SU-DHL-6 (cell line): ENCODE results near the gene ZSCAN25.

ENCODE experiments used
- H2AFZ ChIP-seq: fragments of 200-600 bp; sonication (generic); 2 replicates; pipeline ENCODE4 v1.6.1; 2014; ENCODE audit warnings: low read depth, mild to moderate bottlenecking, moderate library complexity, mixed read lengths, antibody characterized with exemption, low read length; ENCODE audit not compliant: severe bottlenecking
- H3F3A ChIP-seq: fragments of 200-600 bp; shearing (Covaris generic); 2 replicates; pipeline ENCODE4 v1.6.0; 2016; ENCODE audit warnings: antibody characterized with exemption, mild to moderate bottlenecking; ENCODE audit not compliant: insufficient read depth
- H3K27ac ChIP-seq: fragments of 200-600 bp; sonication (generic); 2 replicates; pipeline ENCODE4 v1.5.1; 2016; ENCODE audit warnings: low read depth, mild to moderate bottlenecking, low read length, moderate library complexity, mixed read lengths
- H3K27me3 ChIP-seq: fragments of 200-600 bp; sonication (generic), shearing (Covaris generic); 2 replicates; pipeline ENCODE4 v1.6.0; 2014; ENCODE audit warnings: mild to moderate bottlenecking, low read length
- H3K36me3 ChIP-seq: fragments of 200-600 bp; sonication (generic); 2 replicates; pipeline ENCODE4 v1.6.1; 2014; ENCODE audit warnings: mild to moderate bottlenecking, low read length, mixed read lengths
- H3K4me2 ChIP-seq: fragments of 300-600, 200-600 bp; shearing (Covaris generic), sonication (generic); 2 replicates; pipeline ENCODE4 v1.6.0; 2014; ENCODE audit warnings: low read length, low read depth, mild to moderate bottlenecking; ENCODE audit not compliant: poor library complexity, severe bottlenecking
- H3K4me3 ChIP-seq: fragments of 200-600 bp; sonication (generic); 2 replicates; pipeline ENCODE4 v1.5.1; 2014; ENCODE audit warnings: antibody characterized with exemption, low read length, mild to moderate bottlenecking, mixed read lengths; ENCODE audit not compliant: insufficient read depth, poor library complexity, severe bottlenecking
- H3K79me2 ChIP-seq: fragments of 200-600 bp; sonication (generic); 2 replicates; pipeline ENCODE4 v1.6.1; 2014; ENCODE audit warnings: mild to moderate bottlenecking, low read length, moderate library complexity; ENCODE audit not compliant: insufficient read depth
- H3K9ac ChIP-seq: fragments of 200-600 bp; sonication (generic); 2 replicates; pipeline ENCODE4 v1.7.0; 2014; ENCODE audit warnings: mild to moderate bottlenecking, low read length
- H3K9me2 ChIP-seq: fragments of 200-600 bp; sonication (generic); replicated peaks from 2 replicates; pipeline ENCODE4 v1.6.1; 2014; ENCODE audit warnings: low read length; ENCODE audit not compliant: insufficient read depth
- H3K9me3 ChIP-seq: fragments of 200-600 bp; sonication (generic); 2 replicates; pipeline ENCODE4 v1.6.1; 2014; ENCODE audit warnings: low read length, mixed read lengths; ENCODE audit not compliant: insufficient read depth
- H4K20me1 ChIP-seq: fragments of 200-600 bp; sonication (generic); 2 replicates; pipeline ENCODE4 v1.6.1; 2014; ENCODE audit warnings: low read depth, mild to moderate bottlenecking, antibody characterized with exemption, low read length, moderate library complexity, mixed read lengths
- CTCF ChIP-seq: fragments of 200-600 bp; sonication (generic); IDR thresholded peaks from one replicate; pipeline ENCODE4 v1.5.1; 2017; ENCODE audit warnings: antibody characterized with exemption, mild to moderate bottlenecking, low read length, moderate library complexity; ENCODE audit not compliant: insufficient read depth, poor library complexity, severe bottlenecking
- EZH2phosphoT487 ChIP-seq: fragments of 200-600 bp; sonication (generic), shearing (Covaris generic); conservative IDR thresholded peaks from 2 replicates; pipeline ENCODE4 v1.6.1; 2018; ENCODE audit warnings: mild to moderate bottlenecking, antibody characterized with exemption, low read length, moderate library complexity, mixed read lengths

Gene ZSCAN25

GRCh38 chr7:99627513-99627912 is 10.8 kb downstream of the ZSCAN25 start:
- H3K27me3 ChIP-seq, result no peaks in the 10 kb centered on the region
- no peaks in the 10 kb centered on the region for H3K9me2 ChIP-seq
- H3K9ac ChIP-seq, result no peak overlapping the region
- H3K4me3 ChIP-seq, result no peak overlapping the region
- H4K20me1 ChIP-seq, result no peaks in the 10 kb centered on the region
- no peaks in the 10 kb centered on the region for H3F3A ChIP-seq
- no peaks in the 10 kb centered on the region for H3K9me3 ChIP-seq
- H3K36me3 ChIP-seq, result peaks cover 10% of the 10 kb centered on the region
- H2AFZ ChIP-seq, result no peak overlapping the region
- TF ChIP-seq EZH2phosphoT487 (no peak), CTCF (no peak)
- no peak overlapping the region for H3K4me2 ChIP-seq
- no peaks in the 10 kb centered on the region for H3K79me2 ChIP-seq
- no peak overlapping the region for H3K27ac ChIP-seq

- Histone ChIP-seq H3K9ac (no peak overlapping the region), H3K27me3 (no peaks in the 10 kb centered on the region), H2AFZ (no peak overlapping the region), H3K4me2 (no peak overlapping the region), H3K27ac (no peak overlapping the region), H3K79me2 (no peaks in the 10 kb centered on the region), H3K9me3 (no peaks in the 10 kb centered on the region), H3K36me3 (peaks cover 10% of the 10 kb centered on the region), H3K9me2 (no peaks in the 10 kb centered on the region), H3K4me3 (no peak overlapping the region), H3F3A (no peaks in the 10 kb centered on the region), H4K20me1 (no peaks in the 10 kb centered on the region)
- TF ChIP-seq CTCF (no peak), EZH2phosphoT487 (no peak)
Observed at GRCh38 chr7:99628471-99629465, 12.0 kb downstream of the ZSCAN25 start.

- TF ChIP-seq CTCF (no peak), EZH2phosphoT487 (no peak)
- no peak overlapping the region for H2AFZ ChIP-seq
- H3K9me2 ChIP-seq, result no peaks in the 10 kb centered on the region
- H3K36me3 ChIP-seq, result peaks cover 10% of the 10 kb centered on the region
- no peaks in the 10 kb centered on the region for H4K20me1 ChIP-seq
- H3K9me3 ChIP-seq, result no peaks in the 10 kb centered on the region
- no peaks in the 10 kb centered on the region for H3K79me2 ChIP-seq
- no peak overlapping the region for H3K4me3 ChIP-seq
- H3K27me3 ChIP-seq, result no peaks in the 10 kb centered on the region
- no peak overlapping the region for H3K27ac ChIP-seq
- H3F3A ChIP-seq, result no peaks in the 10 kb centered on the region
- H3K9ac ChIP-seq, result no peak overlapping the region
- no peak overlapping the region for H3K4me2 ChIP-seq
Observed at GRCh38 chr7:99629643-99630042, 12.9 kb downstream of the ZSCAN25 start.
